SW 1271 (cell line): Measurements from ENCODE around the gene SRCAP.

Source experiments
- DNase-seq, 2 experiments: peaks; one replicate each; lab custom pipeline; 2025; lab: John Stamatoyannopoulos, UW

The SRCAP gene

GRCh38 chr16:30775392-30776188 lies 76.6 kb downstream of the SRCAP start:
- peak; percentile 73 to 81 for DNase-seq

- no peak for DNase-seq
These were observed 78.8 kb downstream of the SRCAP start for GRCh38 chr16:30777591-30778297.

GRCh38 chr16:30778549-30779244 lies 79.7 kb downstream of the SRCAP start:
- no peak for DNase-seq

DNA sequence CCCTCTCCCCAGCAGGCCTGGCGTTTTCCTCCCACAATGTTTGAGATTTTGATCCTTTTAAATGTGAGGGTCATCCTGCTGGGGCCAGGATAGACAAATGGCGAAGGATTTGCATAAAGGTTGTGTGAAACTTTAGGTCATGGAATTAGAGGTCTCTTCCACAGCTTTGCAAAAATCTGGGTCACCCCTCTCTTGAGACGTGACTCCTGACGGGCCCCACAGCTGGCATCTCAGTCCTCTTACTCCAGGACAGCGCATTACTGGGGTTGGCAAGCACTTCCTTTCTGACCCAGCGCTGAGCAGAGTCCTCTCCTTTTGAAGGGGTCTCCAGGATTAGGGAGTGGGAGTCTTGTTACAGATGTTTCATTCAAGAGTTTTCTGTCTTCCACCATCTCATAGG lies 80.6 kb downstream of the SRCAP start:
- DNase-seq: no peak

- no peak for DNase-seq
These were observed 81.0 kb downstream of the SRCAP start for GRCh38 chr16:30780021-30780420.

- no peak for DNase-seq
These were observed 81.6 kb downstream of the SRCAP start for GRCh38 chr16:30780549-30780948.

GRCh38 chr16:30782486-30783279 lies 83.7 kb downstream of the SRCAP start:
- no peak for DNase-seq

GRCh38 chr16:30783280-30784109 lies 84.5 kb downstream of the SRCAP start:
- DNase-seq: no peak

DNA sequence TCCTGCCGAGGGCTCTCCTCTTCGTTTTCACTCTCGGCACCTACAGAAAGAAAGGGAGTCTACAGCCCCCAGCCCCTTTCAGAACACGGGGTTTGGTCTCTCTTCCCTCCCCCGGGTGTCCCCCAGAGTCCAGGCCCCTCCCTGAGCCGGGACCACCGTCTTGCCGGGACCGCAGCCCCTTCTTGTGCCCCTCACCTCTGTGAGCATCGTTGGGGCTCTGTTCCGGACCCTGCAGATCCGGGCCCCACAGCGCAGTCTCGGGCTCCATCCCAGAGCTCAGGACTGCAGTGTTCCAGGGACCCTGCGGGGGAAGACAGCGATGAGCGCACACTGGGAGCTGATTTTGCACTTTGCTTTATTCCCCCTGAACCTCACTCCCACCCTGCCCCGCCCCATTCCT lies 85.2 kb downstream of the SRCAP start:
- no peak for DNase-seq

- no peak for DNase-seq
These were observed 86.4 kb downstream of the SRCAP start for GRCh38 chr16:30785126-30786106.

DNA sequence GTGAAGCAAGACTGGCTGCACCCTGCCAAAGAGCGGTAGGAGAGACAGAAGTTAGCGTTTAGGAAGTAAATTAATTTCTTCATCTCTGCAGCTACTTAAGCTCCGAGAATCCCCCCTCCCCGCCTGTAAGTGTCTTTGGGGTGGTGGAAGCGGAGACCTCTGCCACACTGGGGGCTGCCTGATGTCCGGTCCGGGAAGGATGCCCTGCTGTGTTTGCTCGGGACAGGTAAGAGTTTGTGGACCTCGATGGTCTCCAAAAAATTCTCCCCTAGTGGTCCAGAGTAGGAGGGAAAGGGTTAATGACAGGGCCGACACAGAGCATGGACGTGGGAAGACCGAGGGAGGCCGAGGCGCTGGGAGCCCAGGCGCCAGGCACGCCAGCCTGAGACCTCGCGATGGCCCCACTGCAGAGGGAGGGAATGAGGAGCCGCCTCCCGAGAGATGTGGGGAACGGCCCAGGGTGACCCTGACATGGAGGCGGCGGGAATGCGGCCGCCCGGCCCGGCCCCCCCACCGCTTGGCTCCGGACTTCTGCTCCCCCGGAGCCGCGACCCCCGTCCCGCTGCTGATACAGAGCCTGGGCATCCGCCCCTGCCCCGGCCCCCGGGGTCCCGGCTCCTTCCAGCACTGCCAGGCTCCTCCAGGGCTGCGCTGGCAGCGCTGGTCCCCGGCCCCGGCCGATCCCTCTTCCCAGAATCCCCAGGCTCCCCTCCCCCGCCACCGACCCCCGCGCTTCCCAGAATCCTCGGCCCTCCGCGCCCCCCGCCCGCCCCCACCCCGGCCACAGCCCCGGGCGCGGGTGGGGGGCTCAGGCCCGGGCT lies 87.4 kb downstream of the SRCAP start:
- peak in 1 of 2 experiments; percentile 56 for DNase-seq

GRCh38 chr16:30786936-30787612 lies 88.1 kb downstream of the SRCAP start, which contains the start of gene ZNF629:
TSS of gene ZNF629 (minus strand) at chr16:30787205. CDS start at chr16:30784482, 2,723 bp downstream.
- peak in 1 of 2 experiments; percentile 54 for DNase-seq

- DNase-seq: no peak
These were observed 88.8 kb downstream of the SRCAP start for GRCh38 chr16:30787613-30788378.
